Endothelial cell of umbilical vein (primary cell): ENCODE data around the gene TKFC. TPM values are rescaled to one million over a fixed set of nuclear protein-coding genes. Genes with fewer than 3 reads are reported as not detected.

Source experiments
- BruUV-seq: library from RNA; stranded (reverse); fragments of 400-500 nt; replicated peaks from 2 replicates; lab custom pipeline; 2021; lab: Mats Ljungman, UMichigan
- CTCF ChIA-PET: fragments of 300-600, 350-600 bp; sonication (Branson Sonifier 250); formaldehyde crosslinking; loops from one replicate; lab custom pipeline; 2021; ENCODE audit warnings: antibody characterized with exemption, inconsistent platforms; lab: Charles Lee
- POLR2A ChIA-PET: fragments of 300-600, 350-600 bp; sonication (Branson Sonifier 250); formaldehyde crosslinking; loops from one replicate; lab custom pipeline; 2021; ENCODE audit warnings: antibody characterized with exemption, inconsistent platforms; lab: Charles Lee
- DNase-seq: peaks from one replicate; pipeline ENCODE4 v3.0.0-alpha.2; 2011; ENCODE audit warnings: low read depth, low spot score
- FAIRE-seq: peaks from 2 replicates; lab custom pipeline; 2011; peaks lifted over from hg19 to GRCh38; lab: Jason Lieb, UNC
- H2AFZ ChIP-seq: 2 replicates; pipeline ENCODE4 v1.6.0; 2012; ENCODE audit warnings: low read depth, low read length, control low read depth, inconsistent platforms
- H3K27ac ChIP-seq: 2 replicates; pipeline ENCODE4 v1.5.1; 2011; ENCODE audit warnings: low read depth, mild to moderate bottlenecking, control low read depth, low read length, moderate library complexity; ENCODE audit not compliant: insufficient read depth
- H3K27me3 ChIP-seq, 2 experiments: 2 replicates each; pipeline versions ENCODE4 v1.6.0 to v1.6.1; 2011; ENCODE audit warnings: low read length in 2 of 2, mixed read lengths in 1 of 2; ENCODE audit not compliant: control insufficient read depth in 2 of 2, insufficient read depth in 2 of 2
- H3K36me3 ChIP-seq, 2 experiments: 2 replicates in 1 of 2; 3 replicates in 1 of 2; pipeline ENCODE4 v1.5.1; 2011; ENCODE audit warnings: low read length in 2 of 2, mild to moderate bottlenecking in 1 of 2, moderate library complexity in 1 of 2; ENCODE audit not compliant: control insufficient read depth in 2 of 2, insufficient read depth in 2 of 2; ENCODE audit errors: extremely low read depth in 1 of 2
- H3K4me1 ChIP-seq: 3 replicates; pipeline ENCODE4 v1.5.1; 2011; ENCODE audit warnings: mild to moderate bottlenecking, low read length; ENCODE audit not compliant: control insufficient read depth, insufficient read depth; ENCODE audit errors: extremely low read depth
- H3K4me2 ChIP-seq: 2 replicates; pipeline ENCODE4 v1.6.1; 2011; ENCODE audit warnings: low read length, control low read depth, mixed read lengths; ENCODE audit not compliant: insufficient read depth
- H3K4me3 ChIP-seq, 3 experiments: fragments of 200-600 bp in 1 of 3; sonication (generic), shearing (Covaris generic) in 1 of 3; replicated peaks in 1 of 3; 2 replicates each; pipeline ENCODE4 v1.5.1; 2011 to 2016; ENCODE audit warnings: control low read depth in 3 of 3, low read length in 3 of 3, mild to moderate bottlenecking in 2 of 3, inconsistent platforms in 1 of 3, low read depth in 1 of 3, moderate library complexity in 1 of 3; ENCODE audit not compliant: insufficient read depth in 1 of 3
- H3K79me2 ChIP-seq: 2 replicates; pipeline ENCODE4 v1.6.0; 2012; ENCODE audit warnings: low read length, inconsistent platforms; ENCODE audit not compliant: control insufficient read depth, insufficient read depth
- H3K9ac ChIP-seq: replicated peaks from 2 replicates; pipeline ENCODE3; 2011; ENCODE audit warnings: low read length, control low read depth; ENCODE audit not compliant: insufficient read depth; ENCODE audit errors: extremely low read depth
- H3K9me1 ChIP-seq: replicated peaks from 3 replicates; pipeline ENCODE4 v1.6.0; 2011; ENCODE audit warnings: mild to moderate bottlenecking, low read length; ENCODE audit not compliant: control insufficient read depth, insufficient read depth; ENCODE audit errors: extremely low read depth
- H3K9me3 ChIP-seq: replicated peaks from 2 replicates; pipeline ENCODE4 v1.5.1; 2012; ENCODE audit warnings: low read length, inconsistent platforms; ENCODE audit not compliant: control insufficient read depth, insufficient read depth
- H4K20me1 ChIP-seq: replicated peaks from 2 replicates; pipeline ENCODE3; 2011; ENCODE audit warnings: mild to moderate bottlenecking, low read length; ENCODE audit not compliant: control insufficient read depth, insufficient read depth; ENCODE audit errors: extremely low read depth
- EZH2 ChIP-seq: IDR thresholded peaks from 2 replicates; pipeline ENCODE4 v1.6.1; 2012; ENCODE audit warnings: borderline replicate concordance, low read depth, mild to moderate bottlenecking, moderate library complexity, low read length, inconsistent platforms; ENCODE audit not compliant: severe bottlenecking
- FOS ChIP-seq: IDR thresholded peaks from 2 replicates; pipeline ENCODE4 v1.6.1; 2011; ENCODE audit warnings: mild to moderate bottlenecking, low read length, moderate library complexity, borderline replicate concordance; ENCODE audit not compliant: insufficient read depth
- GATA2 ChIP-seq: IDR thresholded peaks from 2 replicates; pipeline ENCODE4 v1.7.0; 2011; ENCODE audit warnings: low read depth, mild to moderate bottlenecking, moderate library complexity, mixed read lengths, low read length; ENCODE audit not compliant: insufficient read length, insufficient read depth
- JUN ChIP-seq: IDR thresholded peaks from 2 replicates; pipeline ENCODE4 v1.6.1; 2011; ENCODE audit warnings: borderline replicate concordance, low read depth; ENCODE audit not compliant: insufficient read length, insufficient read depth
- MAX ChIP-seq: IDR thresholded peaks from 2 replicates; pipeline ENCODE4 v1.6.1; 2011; ENCODE audit not compliant: insufficient read depth, insufficient read length
- MYC ChIP-seq: IDR thresholded peaks from one replicate; pipeline ENCODE4 v1.6.1; 2011; ENCODE audit warnings: mild to moderate bottlenecking, low read depth, low read length
- POLR2A ChIP-seq: IDR thresholded peaks from 2 replicates; pipeline ENCODE4 v1.6.1; 2012; ENCODE audit warnings: low read depth, mild to moderate bottlenecking, control low read depth, low read length
- POLR2AphosphoS5 ChIP-seq: IDR thresholded peaks from 2 replicates; pipeline ENCODE4 v1.6.1; 2012; ENCODE audit warnings: low read depth, mild to moderate bottlenecking, control low read depth, low read length, moderate library complexity; ENCODE audit not compliant: insufficient read depth
- dilution Hi-C: fragments of 300-500 bp; cut with MboI; formaldehyde crosslinking; loops from one replicate; pipeline ENCODE4 v1.15.0; 2019; ENCODE audit warnings: low sequenced_read_pairs; ENCODE audit not compliant: extremely low pct_ligation_motif_present
- intact Hi-C: fragments of 100-400 bp; cut with micrococcal nuclease; formaldehyde crosslinking; loops from one replicate; pipeline ENCODE4 v1.10.0; 2022
- polyA plus RNA-seq, 4 experiments: library from polyadenylated mRNA; depleted of rRNA in 3 of 4; stranded (reverse) in 3 of 4; unstranded in 1 of 4; fragments of >200 nt; gene quantifications; 2 replicates each; pipeline versions ENCODE4 v1.2.1 to v1.2.3, GENCODE V29; 2011 to 2012; ENCODE audit warnings: missing spikeins in 1 of 4
- total RNA-seq: library from RNA; stranded (reverse); gene quantifications from 2 replicates; pipeline ENCODE4 v1.2.3, GENCODE V29; 2021
- TF ChIP-seq, protein P1 (sequence below), 2 donors: IDR thresholded peaks; 1 replicate in 1 of 2; 2 replicates in 1 of 2; pipeline ENCODE4 v1.5.1; 2011; ENCODE audit warnings: low read length in 2 of 2, mild to moderate bottlenecking in 2 of 2, moderate library complexity in 2 of 2, control low read depth in 1 of 2, inconsistent platforms in 1 of 2, low read depth in 1 of 2; ENCODE audit not compliant: insufficient read depth in 1 of 2; ENCODE audit errors: extremely low read depth in 1 of 2

Gene TKFC
- total and polyA plus RNA-seq, 2 donors (not counting 3 experiments of a cell fraction or from before 2014, with no cell fraction given) = 30.8 to 31.7 TPM

GRCh38 chr11:61310749-61311148, 22.3 kb upstream of the TKFC start:
- Histone ChIP-seq H4K20me1 (no peaks in the 10 kb centered on the region), H3K79me2 (no peaks in the 10 kb centered on the region), H3K27me3 (no peaks in the 10 kb centered on the region), H3K4me1 (no peaks in the 10 kb centered on the region), H3K4me3 (no peak overlapping the region), H3K4me2 (no peak overlapping the region), H3K9me1 (no peaks in the 10 kb centered on the region), H3K27ac (no peak overlapping the region), H3K36me3 (peaks cover 46 to 70% of the 10 kb centered on the region in 2 experiments), H2AFZ (no peak overlapping the region), H3K9me3 (no peaks in the 10 kb centered on the region), H3K9ac (no peak overlapping the region)
- dilution Hi-C loops = no loop called here
- no TSS peak for BruUV-seq
- CTCF ChIA-PET = no interaction called here
- POLR2A ChIA-PET = no interaction called here
- intact Hi-C loops = no loop called here
- FAIRE-seq = no peak
- TF ChIP-seq EZH2 (no peak), FOS (no peak), MYC (no peak), JUN (no peak), MAX (no peak), POLR2A (no peak), GATA2 (no peak), POLR2AphosphoS5 (no peak)
- TF ChIP-seq, protein P1, sequence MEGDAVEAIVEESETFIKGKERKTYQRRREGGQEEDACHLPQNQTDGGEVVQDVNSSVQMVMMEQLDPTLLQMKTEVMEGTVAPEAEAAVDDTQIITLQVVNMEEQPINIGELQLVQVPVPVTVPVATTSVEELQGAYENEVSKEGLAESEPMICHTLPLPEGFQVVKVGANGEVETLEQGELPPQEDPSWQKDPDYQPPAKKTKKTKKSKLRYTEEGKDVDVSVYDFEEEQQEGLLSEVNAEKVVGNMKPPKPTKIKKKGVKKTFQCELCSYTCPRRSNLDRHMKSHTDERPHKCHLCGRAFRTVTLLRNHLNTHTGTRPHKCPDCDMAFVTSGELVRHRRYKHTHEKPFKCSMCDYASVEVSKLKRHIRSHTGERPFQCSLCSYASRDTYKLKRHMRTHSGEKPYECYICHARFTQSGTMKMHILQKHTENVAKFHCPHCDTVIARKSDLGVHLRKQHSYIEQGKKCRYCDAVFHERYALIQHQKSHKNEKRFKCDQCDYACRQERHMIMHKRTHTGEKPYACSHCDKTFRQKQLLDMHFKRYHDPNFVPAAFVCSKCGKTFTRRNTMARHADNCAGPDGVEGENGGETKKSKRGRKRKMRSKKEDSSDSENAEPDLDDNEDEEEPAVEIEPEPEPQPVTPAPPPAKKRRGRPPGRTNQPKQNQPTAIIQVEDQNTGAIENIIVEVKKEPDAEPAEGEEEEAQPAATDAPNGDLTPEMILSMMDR (IDR thresholded peaks at IDR 0.05; ENCODE audit: extremely low read depth in 1 of 2, insufficient read depth in 1 of 2, low read depth in 1 of 2, low read length in 2 of 2) = no peak
- DNase-seq = no peak
